ENCODE measurements around the gene NELL2.

NELL2 gene

DNA sequence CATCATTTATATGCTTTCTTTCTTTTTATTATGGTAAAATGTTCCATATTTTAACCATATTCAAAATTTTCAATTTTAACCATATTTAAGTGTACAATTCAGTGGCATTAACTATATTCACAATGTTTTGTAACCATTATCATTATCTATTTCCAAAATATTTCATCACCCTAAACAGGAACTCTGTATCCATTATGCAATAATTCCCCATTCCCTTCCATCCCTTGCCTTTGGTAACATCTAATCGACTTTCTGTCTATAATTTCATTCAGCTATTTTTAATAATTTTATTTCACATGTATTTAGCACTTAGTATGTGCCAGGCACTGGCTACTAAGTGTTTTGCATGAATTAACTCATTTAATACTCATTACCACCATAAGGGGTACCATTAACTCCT, 287.5 kb downstream of the NELL2 start:
- DNase-seq = no peak

GRCh38 chr12:44584625-44585024, 291.5 kb downstream of the NELL2 start:
- no peak for DNase-seq

- no peak for DNase-seq
Measured at GRCh38 chr12:44582521-44582920, 293.6 kb downstream of the NELL2 start.

DNA sequence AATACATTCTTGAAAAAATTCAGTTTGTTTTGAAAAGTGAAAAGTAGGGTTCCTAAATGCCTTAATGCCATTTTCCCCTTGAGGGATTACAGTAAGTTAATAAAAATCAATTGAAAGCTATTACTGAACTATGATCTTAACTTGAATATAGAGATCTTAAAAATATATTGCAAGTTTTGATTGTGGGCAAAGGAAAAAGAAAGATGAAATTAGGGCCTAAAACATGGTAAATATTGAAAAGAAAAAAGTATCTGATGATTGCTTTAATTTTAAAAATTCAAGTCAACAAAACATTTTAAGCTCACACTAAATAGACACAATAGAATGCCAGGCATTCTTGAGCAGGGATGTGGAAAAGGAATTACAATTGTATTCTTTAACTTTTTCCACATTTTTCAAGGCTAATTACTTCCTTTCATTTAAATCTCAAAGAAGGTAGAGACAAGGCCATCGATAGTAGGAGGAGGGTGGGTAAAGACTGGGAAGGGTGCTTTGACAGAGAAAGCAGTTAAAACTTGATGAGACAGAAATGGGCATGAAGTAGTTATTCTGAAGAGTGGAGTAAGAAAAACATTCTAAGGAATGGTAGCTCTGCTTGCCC, 294.4 kb downstream of the NELL2 start:
- DNase-seq = no peak

DNA sequence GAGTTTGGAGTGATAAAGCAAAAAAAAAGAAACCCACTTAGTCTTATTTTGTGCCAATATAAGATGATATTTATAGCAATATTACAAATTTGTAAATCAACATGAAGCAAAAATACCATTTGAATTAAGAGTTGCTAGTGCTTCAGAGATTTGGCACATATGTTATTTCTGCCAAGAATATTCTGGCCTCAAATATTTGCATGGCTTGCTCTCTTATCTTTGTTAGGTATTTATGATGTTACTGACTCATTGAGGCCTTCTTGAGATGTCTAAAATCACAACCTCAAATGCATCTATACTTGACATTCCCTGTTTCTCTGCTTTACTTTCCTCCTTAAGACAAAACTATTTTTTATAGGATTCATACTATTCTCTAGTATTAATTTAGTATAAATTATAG, 301.5 kb downstream of the NELL2 start:
- DNase-seq = no peak

GRCh38 chr12:44573723-44574122, 302.4 kb downstream of the NELL2 start:
- DNase-seq = no peak

- no peak for DNase-seq
Measured at GRCh38 chr12:44571006-44571550, 305.0 kb downstream of the NELL2 start.

DNA sequence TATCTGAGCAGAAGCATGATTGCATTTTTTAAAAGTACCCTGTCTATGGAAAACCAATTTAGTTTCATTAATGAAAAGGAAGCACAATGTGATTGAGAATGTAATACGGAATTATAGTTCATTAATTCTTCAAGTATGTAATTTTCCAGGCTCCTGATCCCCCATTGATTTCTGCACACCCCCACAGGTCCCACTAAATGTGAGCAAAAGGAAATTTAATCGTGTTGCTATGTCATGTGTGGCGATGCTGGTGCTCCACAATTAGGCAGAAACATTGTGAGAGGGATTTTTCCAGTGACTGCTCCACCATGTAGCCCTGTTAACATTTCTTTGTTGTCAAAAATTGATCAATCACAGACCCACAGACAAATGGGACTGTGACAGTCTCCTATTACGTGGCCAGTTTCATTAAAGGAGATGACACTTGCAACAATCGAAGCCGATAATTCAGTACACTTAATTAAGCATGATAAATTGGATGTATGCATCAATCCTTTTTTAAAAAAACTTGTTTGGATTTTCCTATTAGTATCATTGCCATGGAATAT, 306.0 kb downstream of the NELL2 start:
- DNase-seq = no peak

GRCh38 chr12:44565163-44565562, 311.0 kb downstream of the NELL2 start:
- DNase-seq = no peak

GRCh38 chr12:44563486-44563885, 312.6 kb downstream of the NELL2 start:
- DNase-seq = no peak

DNA sequence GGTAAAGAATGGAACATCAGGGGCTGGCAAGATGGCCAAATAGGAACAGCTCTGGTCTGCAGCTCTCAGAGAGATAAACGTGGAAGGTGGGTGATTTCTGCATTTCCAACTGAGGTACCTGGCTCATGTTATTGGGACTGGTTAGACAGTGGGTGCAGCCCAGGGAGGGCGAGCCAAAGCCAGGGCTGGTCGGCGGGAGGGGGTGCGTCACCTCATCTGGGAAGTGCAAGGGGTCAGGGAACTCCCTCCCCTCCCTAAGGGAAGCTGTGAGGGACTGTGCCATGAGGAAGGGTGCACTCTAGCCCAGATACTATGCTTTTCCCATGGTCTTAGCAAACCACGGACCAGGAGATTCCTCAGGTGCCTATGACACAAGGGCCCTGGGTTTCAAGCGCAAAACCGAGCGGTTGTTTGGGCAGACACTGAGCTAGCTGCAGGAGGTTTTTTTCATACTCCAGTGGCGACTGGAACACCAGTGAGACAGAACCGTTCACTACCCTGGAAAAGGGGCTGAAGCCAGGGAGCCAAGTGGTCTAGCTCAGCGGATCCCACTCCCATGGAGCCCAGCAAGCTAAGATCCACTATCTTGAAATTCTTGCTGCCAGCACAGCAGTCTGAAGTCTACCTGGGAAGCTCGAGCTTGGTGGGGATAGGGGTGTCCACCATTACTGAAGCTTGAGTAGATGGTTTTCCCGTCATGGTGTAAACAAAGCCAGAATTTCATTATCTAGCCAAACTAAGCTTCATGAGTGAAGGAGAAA, 317.6 kb downstream of the NELL2 start:
- no peak for DNase-seq

GRCh38 chr12:44555454-44555853, 320.7 kb downstream of the NELL2 start:
- DNase-seq = no peak

- no peak for DNase-seq
Measured at GRCh38 chr12:44551631-44552030, 324.5 kb downstream of the NELL2 start.

- DNase-seq = no peak
Measured at GRCh38 chr12:44550377-44550776, 325.7 kb downstream of the NELL2 start.

DNA sequence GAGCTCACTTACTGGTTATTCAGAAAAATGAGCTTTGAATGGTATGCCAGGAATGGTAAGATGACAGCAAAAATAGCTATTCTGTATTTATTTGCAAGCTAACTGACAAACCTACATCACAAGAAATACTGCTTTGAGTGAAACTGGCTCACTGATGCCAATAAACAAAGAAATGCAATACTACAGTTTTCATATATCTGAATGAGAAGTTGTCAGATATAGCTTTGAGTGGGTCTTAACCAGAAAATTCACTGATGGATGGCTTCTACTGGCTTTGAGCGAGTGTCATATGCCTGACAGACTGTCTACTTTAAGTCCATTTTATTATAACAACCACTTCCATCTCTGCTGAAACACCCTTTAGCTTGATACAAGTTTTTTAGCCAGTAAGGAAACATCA, 330.1 kb downstream of the NELL2 start:
- no peak for DNase-seq

DNA sequence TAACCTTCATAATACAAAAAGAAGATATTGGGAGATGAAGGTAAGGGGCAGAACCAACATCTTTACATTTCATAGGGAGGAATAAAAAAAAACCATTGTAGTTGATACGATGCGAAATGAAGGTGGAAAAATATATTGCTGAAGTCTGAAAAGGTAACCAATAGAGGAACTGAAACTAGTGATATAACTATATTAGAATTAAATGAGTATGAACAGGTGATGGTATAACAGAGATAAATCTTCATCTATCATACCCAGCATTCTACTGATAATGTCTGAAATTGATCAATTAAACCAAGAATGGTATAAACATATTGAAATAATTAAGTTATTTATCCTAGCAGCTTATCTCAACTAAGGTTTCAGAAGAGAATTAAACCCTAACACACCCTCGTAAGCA, 332.1 kb downstream of the NELL2 start:
- no peak for DNase-seq

- DNase-seq = no peak
Measured at GRCh38 chr12:44542716-44543115, 333.4 kb downstream of the NELL2 start.

DNA sequence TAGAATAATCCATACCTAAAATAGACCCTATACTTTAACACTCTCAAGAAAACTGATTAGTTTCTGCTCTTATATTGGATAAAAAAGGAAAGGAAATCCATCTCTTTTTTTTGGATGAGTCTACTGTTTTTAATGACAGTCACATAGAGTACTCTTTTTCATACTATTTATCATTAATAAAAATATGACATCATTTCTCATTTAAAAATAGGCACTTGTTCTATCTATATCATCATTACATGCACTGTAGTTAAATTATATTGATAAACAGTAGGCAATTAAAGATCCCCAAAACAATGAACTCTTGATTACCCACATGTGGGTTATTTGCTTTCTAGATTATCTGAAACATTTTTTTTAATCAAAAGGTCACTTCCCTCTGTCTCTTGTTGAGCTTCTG, 338.8 kb downstream of the NELL2 start:
- DNase-seq = no peak

- no peak for DNase-seq
Measured at GRCh38 chr12:44532940-44533339, 343.2 kb downstream of the NELL2 start.

DNA sequence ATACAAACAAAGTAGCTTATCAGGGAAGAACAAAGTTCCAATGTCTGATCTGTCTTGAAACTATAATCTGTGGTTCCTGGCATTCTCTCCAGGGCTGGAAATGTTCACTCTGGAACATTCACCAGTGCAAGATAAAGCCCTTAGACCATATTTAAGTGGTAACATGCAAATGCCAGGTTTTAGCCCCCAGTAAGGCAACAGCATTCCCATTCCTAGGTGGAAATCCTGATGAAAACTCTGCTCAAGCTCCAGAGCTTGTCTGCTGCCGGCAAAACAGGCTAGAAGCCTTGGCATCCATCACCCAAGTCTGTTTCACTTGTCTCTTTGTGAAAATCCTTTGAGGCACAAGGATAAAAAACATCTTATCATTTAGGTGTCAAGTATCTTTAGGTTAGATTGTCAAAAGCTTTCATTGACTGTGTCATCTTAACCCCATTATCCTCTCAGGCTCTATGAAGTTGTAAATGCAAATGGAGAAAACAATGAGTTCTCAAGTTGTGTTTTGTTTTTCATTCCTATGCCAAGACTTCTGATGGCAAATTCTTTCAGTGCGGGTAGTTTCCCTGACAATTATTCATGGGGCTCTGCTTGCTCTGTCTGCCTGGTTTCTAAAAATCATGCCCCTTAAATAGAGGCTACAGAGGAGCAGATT, 344.7 kb downstream of the NELL2 start:
- DNase-seq = no peak

DNA sequence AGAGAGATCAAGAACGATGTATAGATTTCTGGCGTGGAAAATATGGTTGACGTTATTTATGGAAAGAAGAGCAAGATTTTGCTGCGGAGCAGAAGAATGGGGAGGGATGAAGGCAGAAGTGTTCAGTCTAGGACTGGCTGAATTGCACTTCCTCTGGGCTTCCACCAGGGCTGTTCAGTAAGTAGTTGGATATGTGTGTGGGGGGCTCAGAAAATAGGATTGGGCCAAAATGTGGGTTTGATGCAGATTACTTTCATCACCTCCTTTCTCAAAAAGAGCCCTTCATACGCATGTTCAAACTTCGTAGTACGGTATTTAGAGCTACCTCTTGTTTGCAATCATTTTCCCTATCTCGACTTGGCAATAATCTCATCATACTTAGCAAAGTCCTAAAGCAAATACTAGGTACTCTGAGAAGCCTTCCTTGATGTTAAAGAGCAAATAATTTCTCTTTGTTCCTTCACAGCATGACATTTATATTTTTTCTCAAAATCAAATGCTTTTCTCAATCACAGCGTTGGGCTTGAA, 349.4 kb downstream of the NELL2 start:
- no peak for DNase-seq

DNA sequence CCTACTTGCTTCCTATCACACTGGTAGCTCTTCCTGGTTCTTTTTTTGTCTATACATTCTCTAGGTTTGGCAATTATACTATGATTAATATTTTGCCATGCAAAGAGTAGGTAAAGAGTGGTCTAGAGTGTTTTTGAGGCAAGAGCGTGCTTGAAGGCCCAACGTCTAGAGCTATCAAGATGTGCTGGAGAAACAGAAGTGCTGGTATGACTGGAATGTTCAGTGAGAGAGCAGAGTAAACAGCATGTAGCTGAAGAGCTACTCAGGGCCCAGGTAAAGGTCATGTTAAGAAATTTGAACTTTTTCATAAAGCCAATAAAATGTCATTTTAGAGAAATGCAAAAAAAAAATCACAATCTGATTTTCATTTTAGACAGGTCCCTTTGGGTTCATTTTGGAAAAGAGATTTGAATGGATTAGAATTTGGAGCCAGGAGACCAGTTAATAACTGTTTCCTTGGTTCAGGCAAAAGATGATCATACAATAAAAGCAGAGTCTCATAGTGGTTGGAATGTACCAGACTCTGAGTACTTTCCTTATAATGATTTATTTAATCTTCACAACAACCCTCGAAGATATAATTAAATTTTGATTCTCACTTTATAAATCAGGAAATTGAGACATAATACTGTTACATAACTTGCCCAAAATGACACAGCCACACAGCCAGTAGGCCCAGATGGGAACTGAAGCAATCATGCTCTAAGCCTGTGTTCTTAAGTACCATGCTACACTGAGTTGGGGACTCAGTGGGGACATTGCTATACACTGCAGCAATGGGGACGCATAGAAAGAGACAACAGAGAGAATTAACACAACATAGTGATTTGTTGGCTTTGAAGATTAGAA, 350.1 kb downstream of the NELL2 start:
- DNase-seq = no peak

DNA sequence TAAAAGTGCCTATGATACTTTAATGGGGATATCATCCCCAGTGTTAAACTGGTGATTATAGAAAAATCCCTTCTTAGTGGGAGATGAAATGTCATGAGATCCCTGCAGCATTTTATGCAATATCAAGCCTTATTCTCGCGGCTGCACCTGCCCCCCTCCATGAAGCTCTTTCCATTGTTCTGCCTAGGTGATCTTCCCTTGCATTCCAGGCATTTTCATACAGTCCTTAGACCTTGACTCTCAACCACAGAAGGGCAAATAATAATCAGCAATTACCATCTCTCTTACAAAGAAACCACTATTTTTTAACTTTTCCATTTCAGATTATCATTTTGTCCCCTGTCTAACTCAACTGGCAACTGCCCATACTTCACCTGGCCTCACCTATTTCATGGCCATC, 352.3 kb downstream of the NELL2 start:
- DNase-seq = no peak

Measured in NCI-H1092 (cell line).